Suprapubic skin (tissue), 4 donors: ENCODE results near the gene AAR2.

Experiments
- CTCF ChIP-seq, 2 donors: fragments of 200-600 bp in 1 of 2; fragments of 450-650 bp in 1 of 2; sonication (generic) in 1 of 2; IDR thresholded peaks; one replicate each; pipeline ENCODE4 v1.5.1; 2016 to 2019; ENCODE audit warnings: antibody characterized with exemption in 2 of 2, mild to moderate bottlenecking in 1 of 2, moderate library complexity in 1 of 2
- EP300 ChIP-seq: sonication (generic); formaldehyde crosslinking; IDR thresholded peaks from one replicate; pipeline ENCODE4 v1.6.1; 2017; ENCODE audit warnings: antibody characterized with exemption
- POLR2A ChIP-seq, 2 donors: fragments of 450-650 bp; IDR thresholded peaks; one replicate each; pipeline ENCODE4 v1.6.1; 2017; ENCODE audit warnings: antibody characterized with exemption in 2 of 2, mild to moderate bottlenecking in 2 of 2, moderate library complexity in 2 of 2
- POLR2AphosphoS5 ChIP-seq, 3 donors: sonication (generic); formaldehyde crosslinking; IDR thresholded peaks; one replicate each; pipeline ENCODE4 v1.6.1; 2017; ENCODE audit warnings: antibody characterized with exemption in 3 of 3

- TF ChIP-seq EP300 (no peak), CTCF (IDR thresholded peaks at IDR 0.05) (no peak), POLR2AphosphoS5 (IDR thresholded peaks at IDR 0.05) (no peak), POLR2A (IDR thresholded peaks at IDR 0.05) (no peak)
These were observed 1.9 kb downstream of the AAR2 start for GRCh38 chr20:36238153-36238552.
